Upper lobe of right lung (tissue), 1 donor: ENCODE data around the gene CSNK1G2. TPM values are rescaled to one million over a fixed set of nuclear protein-coding genes. Genes with fewer than 3 reads are reported as not detected.

ENCODE experiments used
- ATAC-seq: fragments of 200-7000 bp; cut with Tn5 transposase; one replicate; pipeline ENCODE4 v1.9.1; 2020; ENCODE audit warnings: mild to moderate bottlenecking, moderate library complexity
- DNase-seq: peaks from one replicate; pipeline ENCODE4 v3.0.0-alpha.2; 2020
- H3K27ac ChIP-seq: fragments of 200-600 bp; one replicate; pipeline ENCODE4 v1.8.0; 2022
- H3K27me3 ChIP-seq: fragments of 200-600 bp; one replicate; pipeline ENCODE4 v1.8.0; 2022; ENCODE audit warnings: mild to moderate bottlenecking
- H3K36me3 ChIP-seq: fragments of 200-600 bp; one replicate; pipeline ENCODE4 v1.8.0; 2022
- H3K4me1 ChIP-seq: fragments of 200-600 bp; one replicate; pipeline ENCODE4 v1.8.0; 2022
- H3K4me3 ChIP-seq: fragments of 200-600 bp; one replicate; pipeline ENCODE4 v1.8.0; 2022; ENCODE audit warnings: mild to moderate bottlenecking
- H3K9me3 ChIP-seq: fragments of 200-600 bp; one replicate; pipeline ENCODE4 v1.8.0; 2022
- CTCF ChIP-seq: fragments of 200-600 bp; IDR thresholded peaks from one replicate; pipeline ENCODE4 v1.8.0; 2022; ENCODE audit warnings: antibody characterized with exemption
- intact Hi-C: fragments of 100-400 bp; cut with DNase I; formaldehyde crosslinking; loops from one replicate; pipeline ENCODE4 v1.11.0; 2022
- total RNA-seq: library from RNA; stranded (reverse); fragmentation: NEBNext Ultra II Directional; extraction: Animal tissue kit (Norgen Biotek cat#: 25700); gene quantifications from one replicate; pipeline ENCODE4 v1.2.1, GENCODE V29; 2021
- donor health status: DM: no; HTN: yes; CAD: no; lungs with severe emphysema.

Gene CSNK1G2
- total RNA-seq, 1 donor from 2014 or later = 60.6 TPM

- Histone ChIP-seq H3K27me3 (no peaks in the 10 kb centered on the region), H3K27ac (no peak overlapping the region), H3K36me3 (no peaks in the 10 kb centered on the region), H3K9me3 (no peaks in the 10 kb centered on the region), H3K4me1 (peaks cover 35% of the 10 kb centered on the region), H3K4me3 (no peak overlapping the region)
- intact Hi-C loops = no loop called here
- ATAC-seq (no peak), DNase-seq (no peak)
- TF ChIP-seq CTCF = no peak
Measured at GRCh38 chr19:1944088-1944915, 3.3 kb downstream of the CSNK1G2 start.

GRCh38 chr19:1944916-1945561, 4.1 kb downstream of the CSNK1G2 start:
- intact Hi-C loops = no loop called here
- H3K36me3 ChIP-seq = no peaks in the 10 kb centered on the region
- H3K27ac ChIP-seq = no peak overlapping the region
- TF ChIP-seq CTCF = no peak
- no peaks in the 10 kb centered on the region for H3K27me3 ChIP-seq
- peaks cover 28% of the 10 kb centered on the region for H3K4me1 ChIP-seq
- no peak for ATAC-seq
- DNase-seq = peak; percentile 62
- H3K4me3 ChIP-seq = no peak overlapping the region
- no peaks in the 10 kb centered on the region for H3K9me3 ChIP-seq

DNA sequence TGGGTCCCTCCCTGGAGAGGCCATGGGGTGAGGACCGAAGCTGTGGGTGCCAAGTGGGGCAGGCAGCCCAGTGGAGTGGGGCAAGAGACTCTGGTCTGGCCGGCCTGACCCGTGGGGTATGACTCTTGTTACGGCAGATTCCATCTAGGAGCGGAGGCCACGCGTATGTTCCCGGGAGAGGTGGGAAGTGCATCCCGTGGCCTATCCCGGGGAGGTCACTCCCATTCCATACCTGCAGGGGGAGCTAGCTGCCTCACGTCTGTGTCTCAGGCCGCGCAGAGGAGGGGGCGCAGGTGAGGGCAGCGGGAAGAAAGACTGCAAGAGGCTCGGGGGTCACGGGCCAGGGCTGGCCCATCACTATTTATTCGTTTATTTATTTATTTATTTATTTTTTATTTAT, 4.9 kb downstream of the CSNK1G2 start:
- H3K4me3 ChIP-seq = no peak overlapping the region
- intact Hi-C loops = no loop called here
- ATAC-seq (peak; percentile 21), DNase-seq (peak; percentile 72)
- no peak overlapping the region for H3K27ac ChIP-seq
- peaks cover 26% of the 10 kb centered on the region for H3K4me1 ChIP-seq
- H3K9me3 ChIP-seq = no peaks in the 10 kb centered on the region
- TF ChIP-seq CTCF = peak; percentile 56
- peaks cover 5% of the 10 kb centered on the region for H3K36me3 ChIP-seq
- no peaks in the 10 kb centered on the region for H3K27me3 ChIP-seq

DNA sequence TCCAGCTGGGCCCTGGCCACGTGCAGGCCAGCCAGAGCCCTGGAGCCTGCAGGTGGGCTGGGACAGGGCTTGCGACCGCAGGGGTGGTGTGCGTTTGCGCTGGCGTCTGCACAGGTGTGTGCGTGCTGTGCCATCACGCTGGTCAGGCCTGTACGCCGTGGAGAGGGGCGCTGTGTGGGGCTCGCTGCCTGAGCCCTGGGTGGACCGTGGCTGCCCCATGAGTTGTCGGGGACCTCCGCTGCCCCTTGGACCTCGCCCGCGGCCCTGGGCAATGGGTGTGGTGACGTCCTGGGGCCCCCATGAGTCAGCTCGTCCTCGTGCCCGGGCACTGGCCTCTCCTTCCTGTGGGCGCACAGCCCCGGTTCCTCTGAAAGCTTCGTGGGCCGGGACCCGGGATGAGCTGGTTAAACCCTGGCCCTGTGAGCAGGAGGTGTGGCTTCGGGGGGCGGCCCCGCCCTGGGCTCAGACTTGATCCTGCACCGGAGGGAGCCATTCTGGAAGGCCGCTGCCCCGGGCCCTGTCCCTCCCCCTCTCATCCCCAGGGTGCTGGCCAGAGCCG, 6.8 kb downstream of the CSNK1G2 start:
- H3K27ac ChIP-seq = no peak overlapping the region
- DNase-seq = peak; percentile 67
- H3K9me3 ChIP-seq = no peaks in the 10 kb centered on the region
- peaks cover 8% of the 10 kb centered on the region for H3K36me3 ChIP-seq
- peaks cover 23% of the 10 kb centered on the region for H3K4me1 ChIP-seq
- H3K27me3 ChIP-seq = no peaks in the 10 kb centered on the region
- H3K4me3 ChIP-seq = no peak overlapping the region
- no peak for ATAC-seq
- no peak for TF ChIP-seq CTCF
- intact Hi-C loops = no loop called here

DNA sequence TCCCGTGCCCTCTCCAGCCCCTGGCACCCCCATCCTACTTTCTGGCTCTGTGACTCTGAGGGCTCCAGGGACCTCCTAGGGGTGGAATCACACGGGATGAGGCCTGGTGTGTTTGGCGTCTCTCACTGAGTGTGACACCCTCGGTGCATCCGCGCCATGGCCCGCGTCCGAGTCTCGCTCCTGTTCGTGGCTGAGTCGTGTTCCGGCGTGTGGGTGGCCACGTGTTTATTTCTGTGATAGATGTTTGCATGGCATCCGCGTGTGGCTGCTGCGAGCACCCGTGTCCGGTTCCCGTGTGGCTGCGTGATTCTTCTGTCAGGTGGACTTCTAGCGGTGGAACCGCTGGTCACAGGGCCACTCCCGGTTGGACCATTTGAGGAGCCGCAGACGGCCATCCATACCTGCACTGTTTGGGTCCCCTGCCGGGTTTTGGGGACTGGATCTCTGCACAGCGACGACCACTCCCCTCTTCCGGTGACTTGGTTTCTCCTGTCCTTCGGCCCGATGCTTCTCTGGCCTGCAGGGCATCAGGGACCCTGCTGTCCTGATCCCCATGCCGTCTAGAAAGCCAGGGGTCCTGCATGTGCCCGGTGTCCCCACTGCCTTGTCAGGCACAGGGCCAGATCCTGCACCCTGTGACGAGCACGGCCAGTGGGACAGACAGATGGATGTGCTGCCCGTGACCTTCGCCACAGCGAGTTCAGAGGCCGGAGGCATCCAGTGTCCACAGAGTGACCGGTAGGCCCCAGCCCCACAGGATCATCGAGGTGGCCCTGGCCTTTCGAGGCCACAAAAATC, 8.5 kb downstream of the CSNK1G2 start:
- Histone ChIP-seq H3K9me3 (no peaks in the 10 kb centered on the region), H3K4me1 (peaks cover 5% of the 10 kb centered on the region), H3K27ac (no peak overlapping the region), H3K4me3 (no peak overlapping the region), H3K36me3 (peaks cover 10% of the 10 kb centered on the region), H3K27me3 (no peaks in the 10 kb centered on the region)
- intact Hi-C loops = no loop called here
- no peak for TF ChIP-seq CTCF
- no peak for ATAC-seq
- no peak for DNase-seq
